H9 (cell line): Measurements from ENCODE around the gene SMCO1. TPM values are rescaled to one million over a fixed set of nuclear protein-coding genes. Genes with fewer than 3 reads are reported as not detected.

Experiments used
- DNase-seq: peaks from one replicate; pipeline ENCODE4 v3.0.0-alpha.2; 2017
- H2AFZ ChIP-seq: one replicate; pipeline ENCODE4 v1.6.1; 2013; ENCODE audit warnings: mild to moderate bottlenecking, low read length, control low read depth, moderate library complexity
- H2AK5ac ChIP-seq: 2 replicates; pipeline ENCODE4 v1.6.1; 2013; ENCODE audit warnings: low read length, control low read depth, mixed read lengths; ENCODE audit not compliant: insufficient read length
- H2BK120ac ChIP-seq: one replicate; pipeline ENCODE4 v1.6.1; 2013; ENCODE audit warnings: low read depth, mild to moderate bottlenecking, low read length, control low read depth, inconsistent platforms; ENCODE audit not compliant: poor library complexity, severe bottlenecking
- H2BK12ac ChIP-seq: 2 replicates; pipeline ENCODE4 v1.6.1; 2013; ENCODE audit warnings: low read length, control low read depth, mixed read lengths, low read depth; ENCODE audit not compliant: insufficient read length
- H2BK15ac ChIP-seq: 2 replicates; pipeline ENCODE4 v1.6.1; 2013; ENCODE audit warnings: low read depth, low read length, control low read depth
- H2BK20ac ChIP-seq: one replicate; pipeline ENCODE4 v1.6.1; 2013; ENCODE audit warnings: low read depth, mild to moderate bottlenecking, low read length, control low read depth, inconsistent platforms; ENCODE audit not compliant: poor library complexity, severe bottlenecking
- H2BK5ac ChIP-seq: 2 replicates; pipeline ENCODE4 v1.6.1; 2013; ENCODE audit warnings: low read length, control low read depth, mixed read lengths; ENCODE audit not compliant: insufficient read length
- H3K14ac ChIP-seq: 2 replicates; pipeline ENCODE4 v1.6.1; 2013; ENCODE audit warnings: low read length, control low read depth; ENCODE audit not compliant: insufficient read depth
- H3K18ac ChIP-seq: 2 replicates; pipeline ENCODE4 v1.6.1; 2013; ENCODE audit warnings: low read depth, mild to moderate bottlenecking, mixed read lengths, low read length, control low read depth; ENCODE audit not compliant: insufficient read length
- H3K23ac ChIP-seq: 2 replicates; pipeline ENCODE4 v1.6.1; 2013; ENCODE audit warnings: low read length, control low read depth, mixed read lengths, low read depth; ENCODE audit not compliant: insufficient read length
- H3K23me2 ChIP-seq: 2 replicates; pipeline ENCODE4 v1.6.1; 2013; ENCODE audit warnings: low read depth, mild to moderate bottlenecking, mixed read lengths, low read length, control low read depth; ENCODE audit not compliant: insufficient read length, poor library complexity, severe bottlenecking
- H3K27ac ChIP-seq: 2 replicates; pipeline ENCODE4 v1.5.1; 2013; ENCODE audit warnings: low read length, control low read depth, mixed read lengths, low read depth; ENCODE audit not compliant: insufficient read length
- H3K27me3 ChIP-seq: 2 replicates; pipeline ENCODE4 v1.6.1; 2013; ENCODE audit warnings: low read length, control low read depth, inconsistent platforms; ENCODE audit not compliant: insufficient read depth
- H3K4ac ChIP-seq: 2 replicates; pipeline ENCODE4 v1.6.1; 2013; ENCODE audit warnings: low read depth, mild to moderate bottlenecking, control low read depth, inconsistent platforms, low read length, moderate library complexity
- H3K4me1 ChIP-seq: 2 replicates; pipeline ENCODE4 v1.6.1; 2013; ENCODE audit warnings: low read length, control low read depth, inconsistent platforms; ENCODE audit not compliant: insufficient read depth
- H3K4me2 ChIP-seq: 2 replicates; pipeline ENCODE4 v1.6.1; 2013; ENCODE audit warnings: low read length, control low read depth, mixed read lengths; ENCODE audit not compliant: insufficient read length, insufficient read depth
- H3K56ac ChIP-seq: 2 replicates; pipeline ENCODE4 v1.6.1; 2013; ENCODE audit warnings: low read depth, mild to moderate bottlenecking, mixed read lengths, low read length, control low read depth; ENCODE audit not compliant: insufficient read length
- H3K79me1 ChIP-seq: 2 replicates; pipeline ENCODE4 v1.6.1; 2013; ENCODE audit warnings: low read depth, mild to moderate bottlenecking, moderate library complexity, low read length, control low read depth, inconsistent platforms; ENCODE audit not compliant: insufficient read depth, poor library complexity, severe bottlenecking
- H3K79me2 ChIP-seq: 2 replicates; pipeline ENCODE4 v1.6.1; 2013; ENCODE audit warnings: low read length, control low read depth, inconsistent platforms; ENCODE audit not compliant: insufficient read depth
- H3K9ac ChIP-seq: 2 replicates; pipeline ENCODE4 v1.6.1; 2013; ENCODE audit warnings: low read length, control low read depth, mixed read lengths; ENCODE audit not compliant: insufficient read length; ENCODE audit errors: extremely low read depth
- H3K9me3 ChIP-seq: one replicate; pipeline ENCODE4 v1.6.1; 2013; ENCODE audit warnings: low read depth, low read length, inconsistent platforms; ENCODE audit not compliant: control insufficient read depth
- H3T11ph ChIP-seq: one replicate; pipeline ENCODE4 v1.6.1; 2013; ENCODE audit warnings: mild to moderate bottlenecking, low read length, control low read depth, inconsistent platforms
- H4K20me1 ChIP-seq: one replicate; pipeline ENCODE4 v1.6.1; 2013; ENCODE audit not compliant: control insufficient read depth, insufficient read length, insufficient read depth
- H4K5ac ChIP-seq: 2 replicates; pipeline ENCODE4 v1.6.1; 2013; ENCODE audit warnings: low read depth, mild to moderate bottlenecking, mixed read lengths, low read length, control low read depth; ENCODE audit not compliant: insufficient read length
- H4K8ac ChIP-seq: replicated peaks from 2 replicates; pipeline ENCODE4 v1.6.1; 2013; ENCODE audit warnings: low read length, control low read depth, mixed read lengths, low read depth; ENCODE audit not compliant: insufficient read length
- H4K91ac ChIP-seq: 2 replicates; pipeline ENCODE4 v1.6.1; 2013; ENCODE audit warnings: low read depth, mild to moderate bottlenecking, moderate library complexity, mixed read lengths, low read length, control low read depth; ENCODE audit not compliant: insufficient read length
- H3K27ac Mint-ChIP-seq, 3 experiments: 2 replicates in 2 of 3; 3 replicates in 1 of 3; pipeline ENCODE4 v1.8.0; 2020 to 2021; ENCODE audit warnings: mixed read lengths in 3 of 3, mild to moderate bottlenecking in 1 of 3, moderate library complexity in 1 of 3
- H3K27me3 Mint-ChIP-seq: 2 replicates; pipeline ENCODE4 v1.8.0; 2021; ENCODE audit warnings: low read depth, mild to moderate bottlenecking, moderate library complexity, mixed read lengths
- H3K36me3 Mint-ChIP-seq, 3 experiments: 2 replicates in 2 of 3; 3 replicates in 1 of 3; pipeline ENCODE4 v1.8.0; 2020 to 2021; ENCODE audit warnings: low read depth in 3 of 3, mixed read lengths in 3 of 3; ENCODE audit not compliant: insufficient read depth in 1 of 3
- H3K4me1 Mint-ChIP-seq, 2 experiments: 2 replicates each; pipeline ENCODE4 v1.8.0; 2020; ENCODE audit warnings: mixed read lengths in 2 of 2
- H3K4me3 Mint-ChIP-seq, 2 experiments: 2 replicates in 1 of 2; 3 replicates in 1 of 2; pipeline ENCODE4 v1.8.0; 2020 to 2021; ENCODE audit warnings: mild to moderate bottlenecking in 2 of 2, mixed read lengths in 2 of 2, moderate library complexity in 1 of 2
- H3K9me3 Mint-ChIP-seq, 2 experiments: 2 replicates in 1 of 2; 3 replicates in 1 of 2; pipeline ENCODE4 v1.8.0; 2020; ENCODE audit warnings: mild to moderate bottlenecking in 2 of 2, mixed read lengths in 2 of 2, moderate library complexity in 1 of 2
- CTCF ChIP-seq: fragments of 200-600 bp; sonication (generic); conservative IDR thresholded peaks from 3 replicates; pipeline ENCODE4 v1.8.0; 2021; ENCODE audit warnings: antibody characterized with exemption, mild to moderate bottlenecking
- WGBS: extraction: QIAGEN DNeasy Blood & Tissue Kit; methylation state at CpG from one replicate; pipeline ENCODE4 v1.1.7; 2013; ENCODE audit warnings: missing lambda C conversion rate, low lambda C conversion rate, mixed read lengths; ENCODE audit not compliant: insufficient read length; ENCODE audit errors: extremely low coverage; 5-methylcytosine and 5-hydroxymethylcytosine counted together
- total RNA-seq: library from RNA; stranded (reverse); gene quantifications from 2 replicates; pipeline ENCODE4 v1.2.1, GENCODE V29; 2021

The SMCO1 gene
- total RNA-seq, 1 experiment from 2014 or later = not detected

GRCh38 chr3:196524527-196524926 lies 9.4 kb upstream of the SMCO1 start:
- peaks cover 25 to 30% of the 10 kb centered on the region in 2 experiments for H3K9me3 Mint-ChIP-seq
- Histone ChIP-seq H3K23ac (no peak overlapping the region), H3K4me2 (no peak overlapping the region), H3K79me1 (no peaks in the 10 kb centered on the region), H4K20me1 (no peaks in the 10 kb centered on the region), H3K27ac (no peak overlapping the region), H2BK12ac (no peak overlapping the region), H2BK5ac (no peak overlapping the region), H2BK20ac (no peak overlapping the region), H3K14ac (no peak overlapping the region), H4K91ac (no peak overlapping the region), H2AK5ac (no peak overlapping the region), H3K79me2 (no peaks in the 10 kb centered on the region), H3T11ph (no peak overlapping the region), H3K23me2 (no peaks in the 10 kb centered on the region), H3K27me3 (no peaks in the 10 kb centered on the region), H4K8ac (no peak overlapping the region), H2BK15ac (no peak overlapping the region), H3K4ac (no peak overlapping the region), H3K9me3 (peaks cover 12% of the 10 kb centered on the region), H2BK120ac (no peak overlapping the region), H2AFZ (no peak overlapping the region), H4K5ac (no peak overlapping the region), H3K18ac (no peak overlapping the region), H3K4me1 (no peaks in the 10 kb centered on the region), H3K9ac (no peak overlapping the region), H3K56ac (no peak overlapping the region)
- H3K27me3 Mint-ChIP-seq = peaks cover 7% of the 10 kb centered on the region
- no peak for DNase-seq
- TF ChIP-seq CTCF = peak; percentile 71
- H3K4me3 Mint-ChIP-seq = no peak overlapping the region
- peaks cover 3% of the 10 kb centered on the region in 2 experiments; a peak in 3 of 4 replicates for H3K4me1 Mint-ChIP-seq
- no CpG with 5 or more reads among the region's 5 CpGs for WGBS
- H3K27ac Mint-ChIP-seq = no peak overlapping the region
- H3K36me3 Mint-ChIP-seq = peaks cover 19 to 23% (median 22%) of the 10 kb centered on the region in 3 experiments
